B cell (primary cell): ENCODE data around the gene OR2L2. TPM values are rescaled to one million over a fixed set of nuclear protein-coding genes. Genes with fewer than 3 reads are reported as not detected.

Experiments used
- ATAC-seq: fragments of 200-7000 bp; cut with Tn5 transposase; one replicate; pipeline ENCODE4 v1.10.0; 2021; ENCODE audit warnings: low read depth, mild to moderate bottlenecking, moderate number of reproducible peaks, moderate library complexity
- CTCF ChIA-PET: fragments of 350-600 bp; sonication (Branson Sonifier 250); formaldehyde crosslinking; loops from one replicate; lab custom pipeline; 2021; ENCODE audit warnings: antibody characterized with exemption, inconsistent platforms; lab: Charles Lee
- POLR2A ChIA-PET: fragments of 350-600 bp; sonication (Branson Sonifier 250); formaldehyde crosslinking; loops from one replicate; lab custom pipeline; 2021; ENCODE audit warnings: antibody characterized with exemption; lab: Charles Lee
- DNase-seq: peaks from one replicate; pipeline ENCODE4 v3.0.0; 2013
- H2AFZ ChIP-seq: 2 replicates; pipeline ENCODE4 v1.6.1; 2012; ENCODE audit warnings: mild to moderate bottlenecking, low read depth, low read length; ENCODE audit not compliant: insufficient read depth, poor library complexity, severe bottlenecking
- H3K27ac ChIP-seq, 2 donors: 1 replicate in 1 of 2; 2 replicates in 1 of 2; pipeline ENCODE4 v1.5.1; 2012 to 2013; ENCODE audit warnings: low read length in 2 of 2, mild to moderate bottlenecking in 2 of 2, moderate library complexity in 1 of 2
- H3K27me3 ChIP-seq, 4 experiments: fragments of 200-600 bp in 1 of 4; sonication (generic) in 1 of 4; replicated peaks in 1 of 4; 1 replicate in 2 of 4; 2 replicates in 2 of 4; pipeline versions ENCODE4 v1.6.1 to v1.7.0; 2013 to 2016; ENCODE audit warnings: low read length in 3 of 4, mild to moderate bottlenecking in 2 of 4, mixed read lengths in 1 of 4, moderate library complexity in 1 of 4; ENCODE audit not compliant: insufficient read depth in 4 of 4, control insufficient read depth in 3 of 4; ENCODE audit errors: control extremely low read depth in 1 of 4
- H3K36me3 ChIP-seq, 2 experiments: replicated peaks in 1 of 2; 1 replicate in 1 of 2; 2 replicates in 1 of 2; pipeline versions ENCODE4 v1.6.1 to v1.7.1; 2013; ENCODE audit warnings: low read length in 1 of 2; ENCODE audit not compliant: insufficient read depth in 2 of 2, control insufficient read depth in 1 of 2; ENCODE audit errors: control extremely low read depth in 1 of 2, extremely low read depth in 1 of 2
- H3K4me1 ChIP-seq, 2 donors: fragments of 200-600 bp in 1 of 2; sonication (generic) in 1 of 2; 1 replicate in 1 of 2; 2 replicates in 1 of 2; pipeline versions ENCODE4 v1.5.1 to v1.6.1; 2013 to 2017; ENCODE audit warnings: low read length in 2 of 2; ENCODE audit not compliant: control insufficient read depth in 2 of 2, insufficient read depth in 2 of 2
- H3K4me2 ChIP-seq: replicated peaks from 2 replicates; pipeline ENCODE3; 2012; ENCODE audit warnings: mild to moderate bottlenecking, low read depth, low read length; ENCODE audit not compliant: poor library complexity, severe bottlenecking
- H3K4me3 ChIP-seq, 5 experiments: fragments of 200-600 bp in 1 of 5; sonication (generic) in 1 of 5; 1 replicate in 3 of 5; 2 replicates in 2 of 5; pipeline versions ENCODE4 v1.5.1 to v1.7.0; 2011 to 2016; ENCODE audit warnings: low read length in 4 of 5, mild to moderate bottlenecking in 4 of 5, low read depth in 2 of 5, control low read depth in 1 of 5, moderate library complexity in 1 of 5; ENCODE audit not compliant: insufficient read depth in 1 of 5; ENCODE audit errors: control extremely low read depth in 1 of 5, extremely low read depth in 1 of 5
- H3K79me2 ChIP-seq: fragments of 200-600 bp; sonication (generic); one replicate; pipeline ENCODE4 v1.6.0; 2016; ENCODE audit warnings: low read length; ENCODE audit not compliant: control insufficient read depth, insufficient read depth
- H3K9ac ChIP-seq: fragments of 200-600 bp; sonication (generic); 2 replicates; pipeline ENCODE4 v1.6.1; 2017; ENCODE audit warnings: mild to moderate bottlenecking, low read length, moderate library complexity
- H3K9me3 ChIP-seq, 3 donors: one replicate each; pipeline versions ENCODE4 v1.6.1 to v1.7.1; 2013; ENCODE audit warnings: low read length in 2 of 3; ENCODE audit not compliant: control insufficient read depth in 2 of 3, insufficient read depth in 1 of 3; ENCODE audit errors: control extremely low read depth in 1 of 3
- H4K20me1 ChIP-seq: 2 replicates; pipeline ENCODE4 v1.6.0; 2012; ENCODE audit warnings: mild to moderate bottlenecking, low read length; ENCODE audit not compliant: insufficient read depth, control insufficient read depth, poor library complexity, severe bottlenecking
- H3K27ac Mint-ChIP-seq: one replicate; pipeline ENCODE4 v1.8.0; 2021; ENCODE audit warnings: mixed read lengths
- H3K27me3 Mint-ChIP-seq: one replicate; pipeline ENCODE4 v1.8.0; 2021; ENCODE audit warnings: mixed read lengths
- H3K4me1 Mint-ChIP-seq: one replicate; pipeline ENCODE4 v1.8.0; 2021; ENCODE audit warnings: mixed read lengths
- H3K4me3 Mint-ChIP-seq: one replicate; pipeline ENCODE4 v1.8.0; 2021; ENCODE audit warnings: mixed read lengths
- H3K9me3 Mint-ChIP-seq: one replicate; pipeline ENCODE4 v1.8.0; 2022; ENCODE audit warnings: mixed read lengths; ENCODE audit not compliant: insufficient read depth
- CTCF ChIP-seq: fragments of 200-600 bp; IDR thresholded peaks from one replicate; pipeline ENCODE4 v1.8.0; 2022; ENCODE audit warnings: antibody characterized with exemption, mild to moderate bottlenecking
- EZH2 ChIP-seq: IDR thresholded peaks from 2 replicates; pipeline ENCODE4 v1.6.1; 2012; ENCODE audit warnings: borderline replicate concordance, low read depth, mild to moderate bottlenecking, moderate library complexity, low read length; ENCODE audit not compliant: insufficient read depth, poor library complexity, severe bottlenecking
- WGBS: methylation state at CpG from one replicate; pipeline ENCODE4 v1.1.5; 2013; ENCODE audit warnings: missing lambda C conversion rate; ENCODE audit not compliant: insufficient coverage; 5-methylcytosine and 5-hydroxymethylcytosine counted together
- intact Hi-C: fragments of 100-400 bp; cut with micrococcal nuclease; formaldehyde crosslinking; loops from one replicate; pipeline ENCODE4 v1.10.0; 2022
- polyA plus RNA-seq: library from polyadenylated mRNA; depleted of rRNA; stranded (reverse); fragments of >200 nt; gene quantifications from 2 replicates; pipeline ENCODE4 v1.2.3, GENCODE V29; 2012
- total RNA-seq, 2 donors: library from RNA; stranded (reverse); fragments of 120-200 nt in 1 of 2; gene quantifications; 1 replicate in 1 of 2; 2 replicates in 1 of 2; pipeline versions ENCODE4 v1.2.3 to v1.2.4, GENCODE V29; 2013 to 2022

The OR2L2 gene
- total and polyA plus RNA-seq, 2 donors (not counting 1 experiment from before 2014, with no cell fraction given), result 0.52 to 1.7 TPM

GRCh38 chr1:248055261-248055660, 25.4 kb downstream of the OR2L2 start:
- ATAC-seq (no peak), DNase-seq (no peak)
- Histone ChIP-seq H3K36me3 (no peaks in the 10 kb centered on the region), H3K4me3 (no peak overlapping the region), H3K27ac (no peak overlapping the region), H4K20me1 (no peaks in the 10 kb centered on the region), H3K4me2 (no peak overlapping the region), H3K9me3 (peaks cover 0 to 5% (median 3%) of the 10 kb centered on the region in 3 donors), H2AFZ (no peak overlapping the region), H3K4me1 (no peaks in the 10 kb centered on the region), H3K79me2 (no peaks in the 10 kb centered on the region), H3K9ac (no peak overlapping the region), H3K27me3 (no peaks in the 10 kb centered on the region)
- no peak for TF ChIP-seq EZH2
- no peak for TF ChIP-seq CTCF
- POLR2A ChIA-PET, result no interaction called here
- peaks cover 6% of the 10 kb centered on the region for H3K9me3 Mint-ChIP-seq
- no peaks in the 10 kb centered on the region for H3K27me3 Mint-ChIP-seq
- no peak overlapping the region for H3K27ac Mint-ChIP-seq
- CTCF ChIA-PET, result no interaction called here
- H3K4me3 Mint-ChIP-seq, result no peak overlapping the region
- intact Hi-C loops, result no loop called here
- no peaks in the 10 kb centered on the region for H3K4me1 Mint-ChIP-seq
- WGBS, result no CpG with 5 or more reads among the region's 2 CpGs

GRCh38 chr1:248065071-248065470, 35.2 kb downstream of the OR2L2 start:
- no peaks in the 10 kb centered on the region for H3K4me1 ChIP-seq
- peaks cover 2% of the 10 kb centered on the region for H3K9me3 Mint-ChIP-seq
- H3K4me3 Mint-ChIP-seq, result no peak overlapping the region
- POLR2A ChIA-PET, result no interaction called here
- DNase-seq, result no peak
- no peak overlapping the region for H3K27ac ChIP-seq
- no CpG with 5 or more reads among the region's 2 CpGs for WGBS
- no peaks in the 10 kb centered on the region for H3K36me3 ChIP-seq
- no peak overlapping the region for H3K4me2 ChIP-seq
- intact Hi-C loops, result no loop called here
- H3K27ac Mint-ChIP-seq, result no peak overlapping the region
- H3K27me3 ChIP-seq, result no peaks in the 10 kb centered on the region
- no peaks in the 10 kb centered on the region for H3K79me2 ChIP-seq
- no peak for TF ChIP-seq EZH2
- no peak for TF ChIP-seq CTCF
- no peak overlapping the region for H2AFZ ChIP-seq
- no peak overlapping the region for H3K4me3 ChIP-seq
- ATAC-seq, result no peak
- no peaks in the 10 kb centered on the region for H3K4me1 Mint-ChIP-seq
- H3K9ac ChIP-seq, result no peak overlapping the region
- no peaks in the 10 kb centered on the region for H3K27me3 Mint-ChIP-seq
- CTCF ChIA-PET, result no interaction called here
- no peaks in the 10 kb centered on the region for H4K20me1 ChIP-seq
- H3K9me3 ChIP-seq, result peaks cover 0 to 2% (median 0%) of the 10 kb centered on the region in 3 donors
